ENCODE measurements around the gene CRYBB1. TPM values are rescaled to one million over a fixed set of nuclear protein-coding genes. Genes with fewer than 3 reads are reported as not detected.

The CRYBB1 gene
- total and polyA plus RNA-seq, 2 donors (not counting 1 experiment from before 2014, with no cell fraction given): 0.18 TPM; not detected in 1

- no peaks in the 10 kb centered on the region for H3K9me3 Mint-ChIP-seq (ENCODE audit: insufficient read depth)
- H3K9ac ChIP-seq (ENCODE audit: low read length): no peak overlapping the region
- no peaks in the 10 kb centered on the region for H3K9me3 ChIP-seq (ENCODE audit: control extremely low read depth in 1 of 3, control insufficient read depth in 2 of 3, insufficient read depth in 1 of 3, low read length in 2 of 3)
- CTCF ChIA-PET: no interaction called here
- no peak overlapping the region for H3K4me2 ChIP-seq (replicated peaks; ENCODE audit: low read depth, low read length, poor library complexity, severe bottlenecking)
- TF ChIP-seq EZH2 (IDR thresholded peaks at IDR 0.05; ENCODE audit: borderline replicate concordance, insufficient read depth, low read depth, low read length, poor library complexity, severe bottlenecking) (no peak), CTCF (IDR thresholded peaks at IDR 0.05) (no peak)
- no peaks in the 10 kb centered on the region for H4K20me1 ChIP-seq (ENCODE audit: control insufficient read depth, insufficient read depth, low read length, poor library complexity, severe bottlenecking)
- H3K4me1 ChIP-seq (ENCODE audit: control insufficient read depth in 2 of 2, insufficient read depth in 2 of 2, low read length in 2 of 2): peaks cover 19 to 32% of the 10 kb centered on the region in 2 donors
- peaks cover 22% of the 10 kb centered on the region for H3K4me1 Mint-ChIP-seq
- ATAC-seq (ENCODE audit: low read depth): no peak
- peaks cover 0 to 6% (median 0%) of the 10 kb centered on the region in 4 experiments for H3K27me3 ChIP-seq (replicated peaks in 1 of 4; ENCODE audit: control extremely low read depth in 1 of 4, control insufficient read depth in 3 of 4, insufficient read depth in 4 of 4, low read length in 3 of 4)
- 98% methylated on average over 6 of the region's 8 CpGs for WGBS (ENCODE audit: insufficient coverage)
- no peaks in the 10 kb centered on the region for H3K27me3 Mint-ChIP-seq
- no peaks in the 10 kb centered on the region for H3K36me3 ChIP-seq (replicated peaks in 1 of 2; ENCODE audit: control extremely low read depth in 1 of 2, control insufficient read depth in 1 of 2, extremely low read depth in 1 of 2, insufficient read depth in 2 of 2, low read length in 1 of 2)
- no peak overlapping the region for H2AFZ ChIP-seq (ENCODE audit: insufficient read depth, low read depth, low read length, poor library complexity, severe bottlenecking)
- intact Hi-C loops (cut with micrococcal nuclease): no loop called here
- H3K27ac Mint-ChIP-seq: no peak overlapping the region
- no peak for DNase-seq
- POLR2A ChIA-PET: no interaction called here
- no peak overlapping the region for H3K4me3 Mint-ChIP-seq
- no peaks in the 10 kb centered on the region for H3K79me2 ChIP-seq (ENCODE audit: control insufficient read depth, insufficient read depth, low read length)
- no peak overlapping the region for H3K27ac ChIP-seq (ENCODE audit: low read length in 2 of 2)
- H3K4me3 ChIP-seq (ENCODE audit: control extremely low read depth in 1 of 5, extremely low read depth in 1 of 5, insufficient read depth in 1 of 5, low read depth in 2 of 5, low read length in 4 of 5): no peak overlapping the region
Measured at GRCh38 chr22:26618455-26618854, 628 bp upstream of the CRYBB1 start.

DNA sequence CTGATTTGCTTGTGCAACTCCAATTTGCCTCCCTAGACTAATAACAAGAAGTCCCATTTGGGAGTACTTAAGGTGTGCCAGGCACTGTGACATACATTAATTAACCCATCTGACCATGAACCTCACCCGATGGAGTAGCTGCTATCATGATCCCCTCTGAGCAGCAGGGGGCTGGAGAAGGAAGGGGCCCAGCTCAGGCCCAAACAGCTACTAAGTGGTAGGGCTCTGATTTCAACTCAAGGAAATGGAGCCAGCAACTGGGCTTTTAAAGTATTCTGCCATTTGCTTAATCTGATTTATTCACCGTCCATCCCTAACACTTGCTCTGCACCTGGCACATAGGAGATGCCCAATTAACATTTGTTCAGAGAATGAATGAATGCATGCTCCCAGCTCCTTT is 1.2 kb downstream of the CRYBB1 start:
- H3K9me3 ChIP-seq (ENCODE audit: control extremely low read depth in 1 of 3, control insufficient read depth in 2 of 3, insufficient read depth in 1 of 3, low read length in 2 of 3): no peaks in the 10 kb centered on the region
- H2AFZ ChIP-seq (ENCODE audit: insufficient read depth, low read depth, low read length, poor library complexity, severe bottlenecking): no peak overlapping the region
- Mint-ChIP-seq H3K4me1 (peaks cover 24% of the 10 kb centered on the region), H3K27ac (no peak overlapping the region), H3K27me3 (peaks cover 6% of the 10 kb centered on the region), H3K9me3 (ENCODE audit: insufficient read depth) (no peaks in the 10 kb centered on the region), H3K4me3 (no peak overlapping the region)
- H3K27me3 ChIP-seq (replicated peaks in 1 of 4; ENCODE audit: control extremely low read depth in 1 of 4, control insufficient read depth in 3 of 4, insufficient read depth in 4 of 4, low read length in 3 of 4): peaks cover 0 to 2% (median 0%) of the 10 kb centered on the region in 4 experiments
- H3K9ac ChIP-seq (ENCODE audit: low read length): no peak overlapping the region
- no peak overlapping the region for H3K27ac ChIP-seq (ENCODE audit: low read length in 2 of 2)
- WGBS (ENCODE audit: insufficient coverage): 100% methylated on average over 1 of the region's 2 CpGs
- ATAC-seq (ENCODE audit: low read depth) (no peak), DNase-seq (no peak)
- intact Hi-C loops (cut with micrococcal nuclease): no loop called here
- peaks cover 19 to 32% of the 10 kb centered on the region in 2 donors for H3K4me1 ChIP-seq (ENCODE audit: control insufficient read depth in 2 of 2, insufficient read depth in 2 of 2, low read length in 2 of 2)
- no peaks in the 10 kb centered on the region for H3K36me3 ChIP-seq (replicated peaks in 1 of 2; ENCODE audit: control extremely low read depth in 1 of 2, control insufficient read depth in 1 of 2, extremely low read depth in 1 of 2, insufficient read depth in 2 of 2, low read length in 1 of 2)
- TF ChIP-seq EZH2 (IDR thresholded peaks at IDR 0.05; ENCODE audit: borderline replicate concordance, insufficient read depth, low read depth, low read length, poor library complexity, severe bottlenecking): no peak
- TF ChIP-seq CTCF (IDR thresholded peaks at IDR 0.05): no peak
- H4K20me1 ChIP-seq (ENCODE audit: control insufficient read depth, insufficient read depth, low read length, poor library complexity, severe bottlenecking): no peaks in the 10 kb centered on the region
- no peak overlapping the region for H3K4me3 ChIP-seq (ENCODE audit: control extremely low read depth in 1 of 5, extremely low read depth in 1 of 5, insufficient read depth in 1 of 5, low read depth in 2 of 5, low read length in 4 of 5)
- ChIA-PET POLR2A (no interaction called here), CTCF (interaction anchor here (0.6 kb wide), 1 partner anchor 10 kb away, joined by 3 read pairs; no protein-coding TSS in a partner anchor)
- H3K79me2 ChIP-seq (ENCODE audit: control insufficient read depth, insufficient read depth, low read length): no peaks in the 10 kb centered on the region
- no peak overlapping the region for H3K4me2 ChIP-seq (replicated peaks; ENCODE audit: low read depth, low read length, poor library complexity, severe bottlenecking)
